Colonic mucosa (tissue), 4 donors: ENCODE measurements around the gene ITGA1. TPM values are rescaled to one million over a fixed set of nuclear protein-coding genes. Genes with fewer than 3 reads are reported as not detected.

Source experiments
- DNase-seq: peaks from one replicate; pipeline ENCODE4 v3.0.0-alpha.2; 2020
- H3K27ac ChIP-seq: fragments of 200-600 bp; one replicate; pipeline ENCODE4 v1.8.0; 2021
- H3K27me3 ChIP-seq: fragments of 200-600 bp; one replicate; pipeline ENCODE4 v1.8.0; 2021
- H3K36me3 ChIP-seq: fragments of 200-600 bp; one replicate; pipeline ENCODE4 v1.8.0; 2021
- H3K4me1 ChIP-seq: fragments of 200-600 bp; one replicate; pipeline ENCODE4 v1.8.0; 2021; ENCODE audit warnings: mild to moderate bottlenecking
- H3K4me3 ChIP-seq: fragments of 200-600 bp; one replicate; pipeline ENCODE4 v1.8.0; 2021
- H3K9ac ChIP-seq, 2 donors: one replicate each; pipeline ENCODE4 v1.7.0; 2013; ENCODE audit warnings: control low read depth in 2 of 2, low read depth in 2 of 2, low read length in 2 of 2
- H3K9me3 ChIP-seq: fragments of 200-600 bp; one replicate; pipeline ENCODE4 v1.8.0; 2021
- intact Hi-C: fragments of 100-400 bp; cut with DNase I; formaldehyde crosslinking; loops from one replicate; pipeline ENCODE4 v1.14.1; 2022
- total RNA-seq, 2 donors: library from RNA; stranded (reverse); fragmentation: NEBNext Ultra II Directional in 1 of 2; extraction: Animal tissue kit (Norgen Biotek cat#: 25700) in 1 of 2; gene quantifications; one replicate each; pipeline ENCODE4 v1.2.1, GENCODE V29; 2021
- TF ChIP-seq, protein P1 (sequence below): fragments of 200-600 bp; IDR thresholded peaks from one replicate; pipeline ENCODE4 v1.8.0; 2022; ENCODE audit warnings: antibody characterized with exemption, mild to moderate bottlenecking
- donor health status: healthy.
- donor health status: DM: no; HTN: no; CAD: no.
- donor health status: DM: no; HTN: no; CAD: no.

ITGA1 gene
- total RNA-seq, 2 donors from 2014 or later: 19.2 to 52.5 TPM

DNA sequence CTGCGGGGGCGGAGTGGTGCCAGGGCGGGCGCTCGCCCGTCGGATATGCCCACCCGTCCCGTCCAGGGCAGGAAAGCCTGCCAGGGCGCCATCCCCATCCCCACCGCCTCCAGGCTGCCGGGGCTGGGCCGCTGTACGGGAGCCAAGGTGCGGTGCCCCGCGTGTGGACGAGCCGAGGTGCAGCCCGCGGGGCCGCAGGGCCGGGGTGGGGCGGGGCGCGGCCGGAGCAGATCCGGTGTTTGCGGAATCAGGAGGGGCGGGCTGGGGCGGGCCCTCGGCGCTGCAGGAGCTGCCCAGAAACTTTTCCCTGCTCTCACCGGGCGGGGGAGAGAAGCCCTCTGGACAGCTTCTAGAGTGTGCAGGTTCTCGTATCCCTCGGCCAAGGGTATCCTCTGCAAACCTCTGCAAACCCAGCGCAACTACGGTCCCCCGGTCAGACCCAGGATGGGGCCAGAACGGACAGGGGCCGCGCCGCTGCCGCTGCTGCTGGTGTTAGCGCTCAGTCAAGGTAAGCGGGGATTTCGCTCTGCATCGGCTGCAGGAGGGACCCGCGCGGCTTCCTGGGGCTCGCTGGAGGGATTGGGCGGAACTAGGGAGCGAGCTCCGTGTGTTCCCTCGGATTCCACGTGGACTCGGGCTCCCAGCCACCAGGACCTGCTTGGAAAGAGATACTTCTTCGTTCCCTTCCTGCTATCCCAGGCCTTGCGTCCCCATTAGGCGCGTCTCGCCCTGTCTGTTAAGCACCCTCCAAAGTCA lies 201.5 kb downstream of the ITGA1 start, which contains the start of gene ITGA2:
ITGA2 (plus strand) TSS at position 328 of the 756 bp plus-strand sequence; CDS start at position 445, 117 bp downstream.
- H3K9ac ChIP-seq: peak within 1 kb of the TSS; percentile 72 to 87
- peak; percentile 88 for DNase-seq

DNA sequence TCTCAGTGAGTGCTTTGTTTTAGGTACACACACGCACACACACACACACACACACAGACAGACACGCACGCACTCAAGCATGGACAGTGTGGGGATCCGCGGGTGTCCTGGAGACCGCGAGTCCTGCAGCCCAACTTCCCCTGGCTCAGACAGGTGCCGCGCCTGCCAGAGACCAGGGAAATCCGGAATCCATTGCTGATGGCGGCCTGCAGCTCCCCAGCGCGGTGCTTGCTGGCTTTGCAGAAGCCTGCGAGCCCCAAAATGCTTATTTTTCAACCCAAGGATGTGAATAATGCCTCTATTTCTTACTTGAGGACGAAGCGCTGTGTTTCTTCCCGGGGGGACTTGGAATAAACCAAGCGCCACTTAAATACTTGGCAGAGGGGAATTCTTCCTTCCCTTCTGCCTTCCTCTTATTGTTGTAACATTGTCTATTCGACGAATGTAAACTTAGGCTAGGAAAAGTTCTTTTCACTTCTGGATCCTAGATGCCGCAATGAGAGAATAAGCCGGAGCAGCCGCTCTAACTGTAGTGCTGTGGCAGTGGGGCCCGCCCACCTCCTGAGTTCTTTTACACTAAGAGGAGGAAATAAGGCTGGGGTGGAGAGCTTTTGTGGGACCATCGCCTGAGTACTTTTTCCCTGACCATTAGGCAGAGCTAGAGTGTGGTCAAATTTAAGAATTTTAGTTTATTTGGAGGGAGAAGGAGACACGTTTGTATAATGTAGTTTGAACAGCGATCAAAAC lies 202.2 kb downstream of the ITGA1 start:
- Histone ChIP-seq H3K9ac (peak overlapping the region; percentile 72 to 87), H3K9me3 (no peaks in the 10 kb centered on the region), H3K27me3 (no peaks in the 10 kb centered on the region), H3K4me3 (peak overlapping the region; percentile 70), H3K36me3 (no peaks in the 10 kb centered on the region), H3K27ac (peak overlapping the region; percentile 62), H3K4me1 (no peaks in the 10 kb centered on the region)
- intact Hi-C loops: loop anchor here (5.0 kb wide), 1 partner anchor 47 kb away; no protein-coding TSS in a partner anchor
- TF ChIP-seq, protein P1, sequence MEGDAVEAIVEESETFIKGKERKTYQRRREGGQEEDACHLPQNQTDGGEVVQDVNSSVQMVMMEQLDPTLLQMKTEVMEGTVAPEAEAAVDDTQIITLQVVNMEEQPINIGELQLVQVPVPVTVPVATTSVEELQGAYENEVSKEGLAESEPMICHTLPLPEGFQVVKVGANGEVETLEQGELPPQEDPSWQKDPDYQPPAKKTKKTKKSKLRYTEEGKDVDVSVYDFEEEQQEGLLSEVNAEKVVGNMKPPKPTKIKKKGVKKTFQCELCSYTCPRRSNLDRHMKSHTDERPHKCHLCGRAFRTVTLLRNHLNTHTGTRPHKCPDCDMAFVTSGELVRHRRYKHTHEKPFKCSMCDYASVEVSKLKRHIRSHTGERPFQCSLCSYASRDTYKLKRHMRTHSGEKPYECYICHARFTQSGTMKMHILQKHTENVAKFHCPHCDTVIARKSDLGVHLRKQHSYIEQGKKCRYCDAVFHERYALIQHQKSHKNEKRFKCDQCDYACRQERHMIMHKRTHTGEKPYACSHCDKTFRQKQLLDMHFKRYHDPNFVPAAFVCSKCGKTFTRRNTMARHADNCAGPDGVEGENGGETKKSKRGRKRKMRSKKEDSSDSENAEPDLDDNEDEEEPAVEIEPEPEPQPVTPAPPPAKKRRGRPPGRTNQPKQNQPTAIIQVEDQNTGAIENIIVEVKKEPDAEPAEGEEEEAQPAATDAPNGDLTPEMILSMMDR: peak; percentile 16
- DNase-seq: peak; percentile 74

More for the DNA sequence above, 201.5 kb downstream of the ITGA1 start, which contains the start of gene ITGA2:
- Histone ChIP-seq H3K4me3 (peak within 1 kb of the TSS; percentile 70), H3K36me3 (no peaks in the 10 kb centered on the region), H3K27me3 (no peaks in the 10 kb centered on the region), H3K4me1 (no peaks in the 10 kb centered on the region), H3K9me3 (no peaks in the 10 kb centered on the region), H3K27ac (peak within 1 kb of the TSS; percentile 62)
- intact Hi-C loops: no loop called here
- TF ChIP-seq, protein P1: no peak

DNA sequence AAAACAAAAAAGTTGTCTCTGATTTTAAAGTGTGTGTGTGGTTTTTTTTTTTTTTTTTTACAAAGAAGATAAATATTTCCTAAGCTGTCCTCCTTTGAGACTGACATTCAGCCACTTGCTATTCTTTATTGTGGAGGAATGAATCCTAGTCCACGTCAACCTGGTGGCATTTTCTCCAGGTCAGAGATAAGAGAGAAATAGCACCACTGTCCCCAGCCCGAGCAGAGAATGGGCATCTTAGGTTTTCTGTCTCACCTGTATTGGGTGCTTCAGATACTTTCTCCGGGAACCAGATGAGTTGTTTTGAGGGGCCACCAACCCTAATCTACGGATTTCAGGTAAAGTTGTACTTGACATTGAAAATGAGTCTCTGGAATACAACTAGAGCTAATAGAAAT lies 202.8 kb downstream of the ITGA1 start:
- peak overlapping the region; percentile 70 for H3K4me3 ChIP-seq
- no peaks in the 10 kb centered on the region for H3K36me3 ChIP-seq
- no peak for DNase-seq
- H3K9me3 ChIP-seq: no peaks in the 10 kb centered on the region
- no peak overlapping the region for H3K27ac ChIP-seq
- intact Hi-C loops: loop anchor here (5.0 kb wide), 1 partner anchor 47 kb away; no protein-coding TSS in a partner anchor
- H3K27me3 ChIP-seq: no peaks in the 10 kb centered on the region
- peak overlapping the region in 1 of 2 donors; percentile 87 for H3K9ac ChIP-seq
- TF ChIP-seq, protein P1: no peak
- no peaks in the 10 kb centered on the region for H3K4me1 ChIP-seq

DNA sequence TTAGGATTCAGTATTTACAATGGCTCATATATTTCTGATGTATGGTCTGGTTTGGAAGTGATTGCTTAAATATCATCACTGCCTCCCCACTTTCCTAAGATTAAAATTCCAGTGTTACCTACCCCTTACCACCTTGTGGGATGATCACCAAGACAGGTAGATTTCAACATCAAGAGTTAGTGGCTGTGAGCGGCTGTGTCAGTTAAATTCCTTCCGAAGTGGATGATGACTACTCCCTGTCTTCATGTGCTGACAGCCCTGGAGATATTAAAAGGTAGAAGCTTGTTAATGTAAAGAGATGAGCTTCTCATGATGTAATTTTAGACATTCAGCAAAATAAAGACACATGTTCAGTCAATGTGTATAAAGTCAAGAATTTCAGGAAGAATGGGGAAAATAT lies 205.7 kb downstream of the ITGA1 start:
- TF ChIP-seq, protein P1: no peak
- H3K27me3 ChIP-seq: no peaks in the 10 kb centered on the region
- H3K36me3 ChIP-seq: no peaks in the 10 kb centered on the region
- DNase-seq: no peak
- H3K4me3 ChIP-seq: no peak overlapping the region
- no peaks in the 10 kb centered on the region for H3K4me1 ChIP-seq
- H3K9ac ChIP-seq: no peak overlapping the region
- H3K27ac ChIP-seq: no peak overlapping the region
- intact Hi-C loops: loop anchor here (5.0 kb wide), 1 partner anchor 44 kb away; no protein-coding TSS in a partner anchor
- H3K9me3 ChIP-seq: no peaks in the 10 kb centered on the region

DNA sequence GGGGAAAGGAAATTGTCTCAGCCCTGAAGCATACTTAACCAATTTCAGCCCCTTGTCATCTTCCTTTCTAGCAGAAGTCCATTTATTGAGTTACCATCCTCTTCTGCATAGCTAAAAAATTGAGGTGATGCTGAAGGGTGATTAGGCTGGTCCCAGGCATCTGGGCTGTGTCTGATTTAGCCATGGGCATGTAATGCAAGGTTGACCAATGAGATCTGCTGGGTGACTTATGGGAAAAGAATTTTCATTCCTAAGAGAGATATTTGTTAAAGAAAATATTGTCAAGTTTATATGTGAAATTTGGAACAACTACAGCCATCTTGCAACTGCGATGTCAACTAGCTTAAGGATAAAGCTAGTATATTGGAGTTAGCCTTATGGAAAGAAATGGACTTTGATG lies 206.6 kb downstream of the ITGA1 start:
- no peaks in the 10 kb centered on the region for H3K4me1 ChIP-seq
- DNase-seq: no peak
- H3K36me3 ChIP-seq: no peaks in the 10 kb centered on the region
- no peak overlapping the region for H3K9ac ChIP-seq
- H3K4me3 ChIP-seq: no peak overlapping the region
- intact Hi-C loops: loop anchor here (5.0 kb wide), 1 partner anchor 43 kb away; no protein-coding TSS in a partner anchor
- no peak overlapping the region for H3K27ac ChIP-seq
- H3K27me3 ChIP-seq: no peaks in the 10 kb centered on the region
- no peaks in the 10 kb centered on the region for H3K9me3 ChIP-seq
- TF ChIP-seq, protein P1: no peak
